GM12878 (cell line): ENCODE results near the gene PLEKHS1. TPM values are rescaled to one million over a fixed set of nuclear protein-coding genes. Genes with fewer than 3 reads are reported as not detected.

Experiments used
- CBX3 ChIP-seq: fragments of 200-600 bp; sonication (generic); IDR thresholded peaks from 2 replicates; pipeline ENCODE4 v1.6.1; 2016; ENCODE audit warnings: low read depth, borderline replicate concordance
- CTCF ChIP-seq, 3 experiments: IDR thresholded peaks in 2 of 3; conservative IDR thresholded peaks in 1 of 3; 2 replicates each; pipeline ENCODE4 v1.5.1; 2011; ENCODE audit warnings: low read depth in 3 of 3, low read length in 3 of 3, mild to moderate bottlenecking in 3 of 3, control low read depth in 2 of 3, moderate library complexity in 2 of 3, inconsistent platforms in 1 of 3, mixed read lengths in 1 of 3; ENCODE audit not compliant: control insufficient read depth in 2 of 3, insufficient read depth in 1 of 3; ENCODE audit errors: extremely low read depth in 1 of 3
- E4F1 ChIP-seq: fragments of 450-650 bp; IDR thresholded peaks from 2 replicates; pipeline ENCODE4 v1.6.1; 2018; ENCODE audit warnings: borderline replicate concordance, mild to moderate bottlenecking; ENCODE audit not compliant: partially characterized antibody
- PBX3 ChIP-seq: IDR thresholded peaks from 2 replicates; pipeline ENCODE4 v1.6.1; 2011; ENCODE audit warnings: mild to moderate bottlenecking, low read depth, low read length, moderate library complexity; ENCODE audit not compliant: insufficient replicate concordance
- ZBTB11 ChIP-seq: fragments of 450-650 bp; formaldehyde crosslinking; IDR thresholded peaks from 2 replicates; pipeline ENCODE4 v1.5.0; 2022; ENCODE audit warnings: mild to moderate bottlenecking, missing genetic modification characterization
- polyA plus RNA-seq, 11 experiments: library from polyadenylated mRNA; depleted of rRNA in 4 of 11; unstranded in 6 of 11; stranded (reverse) in 5 of 11; fragments of >200 nt; fragmentation: Nextera tagmentation in 4 of 11; fragmentation: Illumina TruSeq in 1 of 11; extraction: Ambion mirVana in 4 of 11; extraction: Trizol in 1 of 11; gene quantifications; 1 replicate in 1 of 11; 2 replicates in 10 of 11; pipeline versions ENCODE4 v1.2.1 to v1.2.3, GENCODE V29; 2011 to 2016; ENCODE audit warnings: inconsistent platforms in 2 of 11, missing spikeins in 2 of 11, low read depth in 1 of 11
- total RNA-seq, 4 experiments: library from RNA; depleted of rRNA in 3 of 4; stranded (reverse); fragments of >200 nt in 3 of 4; fragmentation: Illumina TruSeq in 1 of 4; extraction: Trizol in 1 of 4; gene quantifications; 2 replicates each; pipeline versions ENCODE4 v1.2.1 to v1.2.3, GENCODE V29; 2013 to 2021

The PLEKHS1 gene
- total and polyA plus RNA-seq, 10 of the 15 experiments (the other 5 are each of a cell fraction or from before 2014, with no cell fraction given): 0.04 to 0.17 TPM; not detected in 8

GRCh38 chr10:113765910-113766309, 14.4 kb downstream of the PLEKHS1 start (continued):
- TF ChIP-seq ZBTB11 (CRISPR knock-in tag) (no peak), CBX3 (no peak), PBX3 (no peak), CTCF (IDR thresholded peaks at IDR 0.05 in 2 of 3, conservative IDR thresholded peaks at IDR 0.05 in 1 of 3; ENCODE audit: control insufficient read depth in 2 of 3, extremely low read depth in 1 of 3, insufficient read depth in 1 of 3, low read depth in 3 of 3, low read length in 3 of 3) (no peak), E4F1 (no peak)
- TF ChIP-seq, all 136 proteins: peak for 0
